Aorta (tissue), 5 donors: ENCODE data around the gene AFAP1L2. TPM values are rescaled to one million over a fixed set of nuclear protein-coding genes. Genes with fewer than 3 reads are reported as not detected.

Experiments
- ATAC-seq: fragments of 200-7000 bp; cut with Tn5 transposase; one replicate; pipeline ENCODE4 v1.9.1; 2022; ENCODE audit warnings: moderate library complexity; ENCODE audit not compliant: low FRiP score
- DNase-seq, 2 donors: peaks; one replicate each; pipeline ENCODE4 v3.0.0-alpha.2; 2020
- H3K27ac ChIP-seq, 2 donors: one replicate each; pipeline ENCODE4 v1.5.1; 2013; ENCODE audit warnings: low read length in 2 of 2, mild to moderate bottlenecking in 2 of 2, moderate library complexity in 2 of 2, control low read depth in 1 of 2, inconsistent platforms in 1 of 2, low read depth in 1 of 2
- H3K27me3 ChIP-seq, 2 donors: one replicate each; pipeline ENCODE4 v1.6.1; 2013; ENCODE audit warnings: control low read depth in 1 of 2, low read length in 1 of 2, mild to moderate bottlenecking in 1 of 2, moderate library complexity in 1 of 2; ENCODE audit not compliant: insufficient read depth in 2 of 2, control insufficient read depth in 1 of 2
- H3K36me3 ChIP-seq, 2 donors: one replicate each; pipeline ENCODE4 v1.6.1; 2013; ENCODE audit warnings: control low read depth in 1 of 2, low read length in 1 of 2, mild to moderate bottlenecking in 1 of 2; ENCODE audit not compliant: insufficient read depth in 2 of 2, control insufficient read depth in 1 of 2
- H3K4me1 ChIP-seq, 2 donors: one replicate each; pipeline ENCODE4 v1.6.1; 2013; ENCODE audit warnings: low read length in 2 of 2, control low read depth in 1 of 2, mild to moderate bottlenecking in 1 of 2, moderate library complexity in 1 of 2; ENCODE audit not compliant: insufficient read depth in 2 of 2, control insufficient read depth in 1 of 2
- H3K4me3 ChIP-seq, 2 donors: one replicate each; pipeline ENCODE4 v1.5.1; 2013; ENCODE audit warnings: low read length in 2 of 2, control low read depth in 1 of 2, mild to moderate bottlenecking in 1 of 2
- H3K9me3 ChIP-seq: one replicate; pipeline ENCODE4 v1.6.1; 2013; ENCODE audit warnings: mild to moderate bottlenecking, low read length; ENCODE audit not compliant: control insufficient read depth
- WGBS, 2 donors: extraction: QIAGEN DNeasy Blood & Tissue Kit; methylation state at CpG; one replicate each; pipeline ENCODE4 v1.1.7; 2013; 5-methylcytosine and 5-hydroxymethylcytosine counted together
- intact Hi-C, 2 donors: fragments of 100-400 bp; cut with DNase I; formaldehyde crosslinking; loops; one replicate each; pipeline versions ENCODE4 v1.14.2 to v1.15.0; 2022
- polyA plus RNA-seq, 2 donors: library from polyadenylated mRNA; stranded (reverse); fragments of 200-250 nt; gene quantifications; one replicate each; pipeline ENCODE4 v1.2.3, GENCODE V29; 2013
- total RNA-seq, 2 donors: library from RNA; stranded (reverse); fragmentation: NEBNext Ultra II Directional; extraction: Animal tissue kit (Norgen Biotek cat#: 25700); gene quantifications; one replicate each; pipeline ENCODE4 v1.2.1, GENCODE V29; 2021
- donor health status: healthy with polysubstance abuse.
- donor health status: Bipolar disorder and iron deficiency.
- donor health status: DM: no; HTN: no; CAD: no.
- donor health status: DM: no; HTN: no; CAD: no.
- donor health status: DM: yes; HTN: yes; CAD: no.

Gene AFAP1L2
- total and polyA plus RNA-seq, 4 donors, result 3.1 to 19.3 (median 10.2) TPM

GRCh38 chr10:114291516-114291915 lies 112.8 kb downstream of the AFAP1L2 start:
- intact Hi-C loops, result no loop called here
- no peaks in the 10 kb centered on the region for H3K4me1 ChIP-seq
- peaks cover 1% of the 10 kb centered on the region for H3K9me3 ChIP-seq
- WGBS, 2 donors, result 89 to 90% methylated on average over 8 of the region's 8 CpGs
- ATAC-seq (no peak), DNase-seq (no peak)
- no peak overlapping the region for H3K27ac ChIP-seq
- no peaks in the 10 kb centered on the region for H3K27me3 ChIP-seq
- no peak overlapping the region for H3K4me3 ChIP-seq
- peaks cover 0 to 4% of the 10 kb centered on the region in 2 donors for H3K36me3 ChIP-seq

GRCh38 chr10:114291076-114291475 lies 113.2 kb downstream of the AFAP1L2 start:
- H3K27me3 ChIP-seq, result no peaks in the 10 kb centered on the region
- intact Hi-C loops, result no loop called here
- no peak overlapping the region for H3K27ac ChIP-seq
- H3K36me3 ChIP-seq, result peaks cover 0 to 4% of the 10 kb centered on the region in 2 donors
- H3K4me3 ChIP-seq, result no peak overlapping the region
- no peaks in the 10 kb centered on the region for H3K4me1 ChIP-seq
- peaks cover under 1% of the 10 kb centered on the region for H3K9me3 ChIP-seq
- DNase-seq (peak in 1 of 2 donors; percentile 45), ATAC-seq (no peak)
- 92 to 95% methylated on average over 7 of the region's 7 CpGs for WGBS, 2 donors

- ATAC-seq, result no peak
- WGBS, 2 donors, result 96 to 97% methylated on average over 10 of the region's 10 CpGs
- intact Hi-C loops, result no loop called here
These were observed 114.3 kb downstream of the AFAP1L2 start for GRCh38 chr10:114290038-114290437.

GRCh38 chr10:114289096-114289436 lies 115.2 kb downstream of the AFAP1L2 start:
- 95 to 97% methylated on average over 14 to 16 of the region's 16 CpGs for WGBS, 2 donors
- Histone ChIP-seq H3K36me3 (no peaks in the 10 kb centered on the region), H3K4me1 (no peaks in the 10 kb centered on the region), H3K27me3 (no peaks in the 10 kb centered on the region), H3K9me3 (no peaks in the 10 kb centered on the region), H3K27ac (no peak overlapping the region), H3K4me3 (no peak overlapping the region)
- intact Hi-C loops, result no loop called here
- ATAC-seq (peak; percentile 11), DNase-seq (peak in 1 of 2 donors; percentile 70)

More at GRCh38 chr10:114290038-114290437, 114.3 kb downstream of the AFAP1L2 start:
- Histone ChIP-seq H3K9me3 (no peaks in the 10 kb centered on the region), H3K4me3 (no peak overlapping the region), H3K27ac (no peak overlapping the region), H3K36me3 (no peaks in the 10 kb centered on the region), H3K27me3 (no peaks in the 10 kb centered on the region), H3K4me1 (no peaks in the 10 kb centered on the region)
- peak in 1 of 2 donors; percentile 69 for DNase-seq

GRCh38 chr10:114288424-114289095 lies 115.7 kb downstream of the AFAP1L2 start:
- Histone ChIP-seq H3K27ac (no peak overlapping the region), H3K36me3 (no peaks in the 10 kb centered on the region), H3K9me3 (no peaks in the 10 kb centered on the region), H3K27me3 (no peaks in the 10 kb centered on the region), H3K4me1 (no peaks in the 10 kb centered on the region), H3K4me3 (no peak overlapping the region)
- intact Hi-C loops, result no loop called here
- DNase-seq (peak in 1 of 2 donors; percentile 47), ATAC-seq (no peak)
- 87 to 89% methylated on average over 11 of the region's 11 CpGs for WGBS, 2 donors

- DNase-seq, result peak in 1 of 2 donors; percentile 22
These were observed 117.4 kb downstream of the AFAP1L2 start for GRCh38 chr10:114286921-114287320.

GRCh38 chr10:114285961-114286441 lies 118.3 kb downstream of the AFAP1L2 start:
- H3K4me3 ChIP-seq, result no peak overlapping the region
- 82 to 89% methylated on average over 31 of the region's 31 CpGs for WGBS, 2 donors
- peak in 1 of 2 donors; percentile 70 for DNase-seq
- no peaks in the 10 kb centered on the region for H3K36me3 ChIP-seq
- ATAC-seq, result no peak
- intact Hi-C loops, result no loop called here
- no peak overlapping the region for H3K27ac ChIP-seq
- H3K4me1 ChIP-seq, result no peaks in the 10 kb centered on the region
- H3K9me3 ChIP-seq, result no peaks in the 10 kb centered on the region
- no peaks in the 10 kb centered on the region for H3K27me3 ChIP-seq

More at GRCh38 chr10:114286921-114287320, 117.4 kb downstream of the AFAP1L2 start:
- no peaks in the 10 kb centered on the region for H3K27me3 ChIP-seq
- H3K27ac ChIP-seq, result no peak overlapping the region
- no peaks in the 10 kb centered on the region for H3K4me1 ChIP-seq
- WGBS, 2 donors, result 56 to 59% methylated on average over 8 of the region's 8 CpGs
- H3K36me3 ChIP-seq, result no peaks in the 10 kb centered on the region
- H3K9me3 ChIP-seq, result no peaks in the 10 kb centered on the region
- H3K4me3 ChIP-seq, result no peak overlapping the region
- intact Hi-C loops, result no loop called here
- ATAC-seq, result no peak

GRCh38 chr10:114284346-114285071 lies 119.8 kb downstream of the AFAP1L2 start:
- Histone ChIP-seq H3K4me1 (no peaks in the 10 kb centered on the region), H3K27me3 (no peaks in the 10 kb centered on the region), H3K4me3 (no peak overlapping the region), H3K36me3 (no peaks in the 10 kb centered on the region), H3K9me3 (no peaks in the 10 kb centered on the region), H3K27ac (no peak overlapping the region)
- no peak for ATAC-seq
- peak in 1 of 2 donors; percentile 55 for DNase-seq
- 88 to 90% methylated on average over 13 of the region's 13 CpGs for WGBS, 2 donors
- intact Hi-C loops, result no loop called here
